ENCODE results near the gene SLC28A1. TPM values are rescaled to one million over a fixed set of nuclear protein-coding genes. Genes with fewer than 3 reads are reported as not detected.

SLC28A1 gene
- total RNA-seq, 1 experiment from 2014 or later, result not detected

DNA sequence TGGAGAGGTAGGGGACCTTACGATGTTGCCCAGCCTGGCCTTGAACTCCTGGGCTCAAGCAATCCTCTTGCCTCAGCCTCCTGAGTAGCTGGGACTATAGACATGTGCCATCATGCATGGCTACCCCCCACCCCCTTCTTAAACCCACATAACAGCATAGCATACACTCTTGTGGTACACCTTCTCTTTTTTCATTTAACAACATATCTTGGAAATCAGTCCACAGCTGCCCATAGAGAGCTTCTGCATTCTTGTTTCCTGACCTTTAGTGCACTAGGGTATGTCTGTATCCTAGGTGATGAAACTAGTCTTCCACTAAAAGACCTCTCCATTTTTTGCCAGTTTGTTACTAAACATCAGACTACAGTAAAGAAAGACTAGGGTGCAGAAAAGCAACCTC lies 33.0 kb downstream of the SLC28A1 start:
- CTCF ChIA-PET, result no interaction called here
- no peaks in the 10 kb centered on the region for H3K36me3 ChIP-seq (ENCODE audit: control insufficient read depth in 1 of 2, insufficient read depth in 2 of 2, low read length in 2 of 2)
- ATAC-seq (no peak), DNase-seq (ENCODE audit: low read depth, low spot score) (no peak)
- H3K9ac ChIP-seq (ENCODE audit: low read length), result no peak overlapping the region
- H3K9me3 ChIP-seq (ENCODE audit: control insufficient read depth in 1 of 2, insufficient read depth in 1 of 2, low read depth in 1 of 2, low read length in 2 of 2), result no peaks in the 10 kb centered on the region
- RAD21 ChIA-PET (ENCODE audit: low non-redundant PET in 1 of 2, low total read pairs in 2 of 2, uncharacterized antibody in 2 of 2, unreplicated experiment in 2 of 2), result no interaction called here
- intact Hi-C loops (cut with micrococcal nuclease), result no loop called here
- no peak overlapping the region for H2AFZ ChIP-seq (ENCODE audit: low read depth, low read length, poor library complexity, severe bottlenecking)
- H3K27me3 ChIP-seq (ENCODE audit: insufficient read depth, low read length), result no peaks in the 10 kb centered on the region
- H3K4me3 ChIP-seq (replicated peaks in 1 of 2; ENCODE audit: low read depth in 1 of 2, low read length in 2 of 2), result no peak overlapping the region
- no peaks in the 10 kb centered on the region for H4K20me1 ChIP-seq (ENCODE audit: insufficient read depth)
- TF ChIP-seq CBX3 (IDR thresholded peaks at IDR 0.05; ENCODE audit: low read depth), result no peak
- POLR2A ChIA-PET, result no interaction called here
- no peaks in the 10 kb centered on the region for H3K9me2 ChIP-seq (ENCODE audit: insufficient read depth)
- no peak overlapping the region for H3K27ac ChIP-seq (ENCODE audit: low read depth, low read length)
- BruUV-seq (replicated peaks), result no TSS peak
- H3K4me1 ChIP-seq (ENCODE audit: control insufficient read depth in 1 of 2, insufficient read depth in 2 of 2, low read length in 2 of 2), result peaks cover 24 to 26% of the 10 kb centered on the region in 2 experiments
- H3K4me2 ChIP-seq (ENCODE audit: low read length), result no peak overlapping the region
- H3K79me2 ChIP-seq (ENCODE audit: insufficient read depth, low read length), result no peaks in the 10 kb centered on the region

DNA sequence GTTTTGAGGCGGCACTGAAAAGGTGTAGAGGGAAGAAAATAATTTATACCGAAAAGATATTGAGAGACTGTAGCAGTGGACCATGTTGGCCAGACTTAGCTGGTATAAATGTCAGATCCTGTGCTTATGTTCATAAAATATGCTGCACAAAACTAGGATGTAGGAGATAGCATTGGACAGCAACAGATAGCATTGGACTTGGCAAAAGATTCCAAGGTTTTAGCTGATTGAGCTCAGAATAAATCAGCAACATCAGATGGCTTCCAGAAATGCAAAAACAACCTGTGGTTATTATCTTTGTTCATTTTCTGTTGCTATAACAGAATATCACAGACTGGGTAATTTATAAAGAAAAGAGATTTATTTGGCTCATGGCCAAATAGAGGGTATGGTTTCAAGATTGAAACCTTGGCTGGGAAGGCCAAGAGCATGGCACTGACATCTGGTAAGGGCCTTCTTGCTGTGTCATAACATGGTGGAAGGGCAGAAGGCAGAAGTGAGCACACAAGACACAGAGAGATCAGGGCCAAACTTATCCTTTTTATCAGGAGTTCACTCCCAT lies 34.7 kb downstream of the SLC28A1 start:
- Histone ChIP-seq H3K27ac (ENCODE audit: low read depth, low read length) (no peak overlapping the region), H3K9me2 (ENCODE audit: insufficient read depth) (no peaks in the 10 kb centered on the region), H3K9me3 (ENCODE audit: control insufficient read depth in 1 of 2, insufficient read depth in 1 of 2, low read depth in 1 of 2, low read length in 2 of 2) (no peaks in the 10 kb centered on the region), H3K9ac (ENCODE audit: low read length) (no peak overlapping the region), H3K79me2 (ENCODE audit: insufficient read depth, low read length) (no peaks in the 10 kb centered on the region), H4K20me1 (ENCODE audit: insufficient read depth) (no peaks in the 10 kb centered on the region), H3K4me3 (replicated peaks in 1 of 2; ENCODE audit: low read depth in 1 of 2, low read length in 2 of 2) (no peak overlapping the region), H3K27me3 (ENCODE audit: insufficient read depth, low read length) (no peaks in the 10 kb centered on the region), H3K4me1 (ENCODE audit: control insufficient read depth in 1 of 2, insufficient read depth in 2 of 2, low read length in 2 of 2) (peaks cover 15 to 16% of the 10 kb centered on the region in 2 experiments), H3K4me2 (ENCODE audit: low read length) (no peak overlapping the region), H2AFZ (ENCODE audit: low read depth, low read length, poor library complexity, severe bottlenecking) (no peak overlapping the region), H3K36me3 (ENCODE audit: control insufficient read depth in 1 of 2, insufficient read depth in 2 of 2, low read length in 2 of 2) (no peaks in the 10 kb centered on the region)
- ChIA-PET CTCF (no interaction called here), POLR2A (no interaction called here), RAD21 (ENCODE audit: low non-redundant PET in 1 of 2, low total read pairs in 2 of 2, uncharacterized antibody in 2 of 2, unreplicated experiment in 2 of 2) (no interaction called here)
- ATAC-seq (no peak), DNase-seq (ENCODE audit: low read depth, low spot score) (no peak)
- BruUV-seq (replicated peaks), result no TSS peak
- TF ChIP-seq, protein P1, sequence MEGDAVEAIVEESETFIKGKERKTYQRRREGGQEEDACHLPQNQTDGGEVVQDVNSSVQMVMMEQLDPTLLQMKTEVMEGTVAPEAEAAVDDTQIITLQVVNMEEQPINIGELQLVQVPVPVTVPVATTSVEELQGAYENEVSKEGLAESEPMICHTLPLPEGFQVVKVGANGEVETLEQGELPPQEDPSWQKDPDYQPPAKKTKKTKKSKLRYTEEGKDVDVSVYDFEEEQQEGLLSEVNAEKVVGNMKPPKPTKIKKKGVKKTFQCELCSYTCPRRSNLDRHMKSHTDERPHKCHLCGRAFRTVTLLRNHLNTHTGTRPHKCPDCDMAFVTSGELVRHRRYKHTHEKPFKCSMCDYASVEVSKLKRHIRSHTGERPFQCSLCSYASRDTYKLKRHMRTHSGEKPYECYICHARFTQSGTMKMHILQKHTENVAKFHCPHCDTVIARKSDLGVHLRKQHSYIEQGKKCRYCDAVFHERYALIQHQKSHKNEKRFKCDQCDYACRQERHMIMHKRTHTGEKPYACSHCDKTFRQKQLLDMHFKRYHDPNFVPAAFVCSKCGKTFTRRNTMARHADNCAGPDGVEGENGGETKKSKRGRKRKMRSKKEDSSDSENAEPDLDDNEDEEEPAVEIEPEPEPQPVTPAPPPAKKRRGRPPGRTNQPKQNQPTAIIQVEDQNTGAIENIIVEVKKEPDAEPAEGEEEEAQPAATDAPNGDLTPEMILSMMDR (IDR thresholded peaks at IDR 0.05 in 2 of 3, conservative IDR thresholded peaks at IDR 0.05 in 1 of 3; ENCODE audit: borderline replicate concordance in 1 of 3, insufficient read depth in 1 of 3, low read depth in 2 of 3, low read length in 2 of 3), result no peak
- TF ChIP-seq ZNF274 (IDR thresholded peaks at IDR 0.05; ENCODE audit: low read depth, low read length) (no peak), POLR2AphosphoS5 (IDR thresholded peaks at IDR 0.05; ENCODE audit: low read depth, low read length) (no peak), CBX3 (IDR thresholded peaks at IDR 0.05; ENCODE audit: low read depth) (no peak)
- TF ChIP-seq, protein P2, sequence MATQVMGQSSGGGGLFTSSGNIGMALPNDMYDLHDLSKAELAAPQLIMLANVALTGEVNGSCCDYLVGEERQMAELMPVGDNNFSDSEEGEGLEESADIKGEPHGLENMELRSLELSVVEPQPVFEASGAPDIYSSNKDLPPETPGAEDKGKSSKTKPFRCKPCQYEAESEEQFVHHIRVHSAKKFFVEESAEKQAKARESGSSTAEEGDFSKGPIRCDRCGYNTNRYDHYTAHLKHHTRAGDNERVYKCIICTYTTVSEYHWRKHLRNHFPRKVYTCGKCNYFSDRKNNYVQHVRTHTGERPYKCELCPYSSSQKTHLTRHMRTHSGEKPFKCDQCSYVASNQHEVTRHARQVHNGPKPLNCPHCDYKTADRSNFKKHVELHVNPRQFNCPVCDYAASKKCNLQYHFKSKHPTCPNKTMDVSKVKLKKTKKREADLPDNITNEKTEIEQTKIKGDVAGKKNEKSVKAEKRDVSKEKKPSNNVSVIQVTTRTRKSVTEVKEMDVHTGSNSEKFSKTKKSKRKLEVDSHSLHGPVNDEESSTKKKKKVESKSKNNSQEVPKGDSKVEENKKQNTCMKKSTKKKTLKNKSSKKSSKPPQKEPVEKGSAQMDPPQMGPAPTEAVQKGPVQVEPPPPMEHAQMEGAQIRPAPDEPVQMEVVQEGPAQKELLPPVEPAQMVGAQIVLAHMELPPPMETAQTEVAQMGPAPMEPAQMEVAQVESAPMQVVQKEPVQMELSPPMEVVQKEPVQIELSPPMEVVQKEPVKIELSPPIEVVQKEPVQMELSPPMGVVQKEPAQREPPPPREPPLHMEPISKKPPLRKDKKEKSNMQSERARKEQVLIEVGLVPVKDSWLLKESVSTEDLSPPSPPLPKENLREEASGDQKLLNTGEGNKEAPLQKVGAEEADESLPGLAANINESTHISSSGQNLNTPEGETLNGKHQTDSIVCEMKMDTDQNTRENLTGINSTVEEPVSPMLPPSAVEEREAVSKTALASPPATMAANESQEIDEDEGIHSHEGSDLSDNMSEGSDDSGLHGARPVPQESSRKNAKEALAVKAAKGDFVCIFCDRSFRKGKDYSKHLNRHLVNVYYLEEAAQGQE (IDR thresholded peaks at IDR 0.05; ENCODE audit: low read depth), result no peak
- intact Hi-C loops (cut with micrococcal nuclease), result no loop called here
